HL-60 (cell line): ENCODE data around the gene FIBIN.

Experiments used
- DNase-seq, 2 experiments: peaks; one replicate each; pipeline ENCODE4 v3.0.0-alpha.2; 2010 to 2020; ENCODE audit warnings: low read depth in 1 of 2, low spot score in 1 of 2
- H3K27ac ChIP-seq: fragments of 250-450 bp; sonication (Bioruptor Pico); replicated peaks from 2 replicates; pipeline ENCODE4 v1.5.1; 2020; ENCODE audit warnings: mild to moderate bottlenecking, moderate library complexity
- H3K27me3 ChIP-seq: fragments of 250-450 bp; sonication (Bioruptor Pico); 2 replicates; pipeline ENCODE4 v1.5.1; 2021; ENCODE audit warnings: mild to moderate bottlenecking, moderate library complexity; ENCODE audit not compliant: insufficient read depth, poor library complexity, severe bottlenecking
- H3K4me3 ChIP-seq: replicated peaks from 2 replicates; pipeline ENCODE4 v1.5.1; 2011; ENCODE audit warnings: mild to moderate bottlenecking, control low read depth, low read length; ENCODE audit not compliant: insufficient read depth
- CTCF ChIP-seq: IDR thresholded peaks from one replicate; pipeline ENCODE4 v1.5.1; 2011; ENCODE audit warnings: low read length, control low read depth, inconsistent platforms; ENCODE audit not compliant: insufficient read depth
- GABPA ChIP-seq: IDR thresholded peaks from 2 replicates; pipeline ENCODE4 v1.6.1; 2012; ENCODE audit warnings: low read depth
- POLR2AphosphoS5 ChIP-seq: IDR thresholded peaks from 2 replicates; pipeline ENCODE4 v1.6.1; 2012; ENCODE audit warnings: low read depth
- REST ChIP-seq: IDR thresholded peaks from 2 replicates; pipeline ENCODE4 v1.6.1; 2012; ENCODE audit warnings: low read depth; ENCODE audit not compliant: insufficient replicate concordance
- SPI1 ChIP-seq: IDR thresholded peaks from 2 replicates; pipeline ENCODE4 v1.6.1; 2012; ENCODE audit warnings: low read depth, mild to moderate bottlenecking, borderline replicate concordance

FIBIN gene

GRCh38 chr11:27039873-27040272, 46.0 kb downstream of the FIBIN start:
- no peak overlapping the region for H3K4me3 ChIP-seq
- no peak overlapping the region for H3K27ac ChIP-seq
- H3K27me3 ChIP-seq: no peaks in the 10 kb centered on the region
- TF ChIP-seq GABPA (no peak), REST (no peak), CTCF (no peak), POLR2AphosphoS5 (no peak), SPI1 (no peak)
- no peak for DNase-seq

GRCh38 chr11:27040302-27041115, 46.6 kb downstream of the FIBIN start, which contains the start of gene BBOX1:
Gene BBOX1, plus strand, starts transcription at chr11:27040815. Its CDS starts 14,616 bp downstream, at chr11:27055431.
- Histone ChIP-seq H3K27me3 (no peaks in the 10 kb centered on the region), H3K27ac (no peak within 1 kb of the TSS), H3K4me3 (no peak within 1 kb of the TSS)
- TF ChIP-seq GABPA: no peak
- no peak for TF ChIP-seq SPI1
- TF ChIP-seq CTCF: no peak
- TF ChIP-seq POLR2AphosphoS5: no peak
- TF ChIP-seq REST: no peak
- DNase-seq: no peak

- H3K27ac ChIP-seq: no peak overlapping the region
- TF ChIP-seq POLR2AphosphoS5 (no peak), SPI1 (no peak), CTCF (no peak), GABPA (no peak), REST (no peak)
- H3K27me3 ChIP-seq: no peaks in the 10 kb centered on the region
- peak in 1 of 2 experiments; percentile 15 for DNase-seq
- no peak overlapping the region for H3K4me3 ChIP-seq
Measured at GRCh38 chr11:27041141-27041899, 47.4 kb downstream of the FIBIN start.
